Sigmoid colon (tissue), 7 donors: ENCODE results near the gene XBP1. TPM values are rescaled to one million over a fixed set of nuclear protein-coding genes. Genes with fewer than 3 reads are reported as not detected.
"Not testable (repeated sequence)": the region's sequence is repeated elsewhere in the genome, so short reads cannot be mapped to it uniquely, and the experiment has no call there.

Experiments
- DNase-seq: peaks from one replicate; pipeline ENCODE4 v3.0.0-alpha.2; 2019
- H3K27ac ChIP-seq, 4 donors: fragments of 200-600 bp; sonication (generic); one replicate each; pipeline ENCODE4 v1.5.1; 2016 to 2019; ENCODE audit warnings: mild to moderate bottlenecking in 1 of 4
- H3K27me3 ChIP-seq, 3 donors: fragments of 200-600 bp; sonication (generic); one replicate each; pipeline ENCODE4 v1.5.1; 2019; ENCODE audit warnings: mild to moderate bottlenecking in 1 of 3
- H3K36me3 ChIP-seq, 4 donors: fragments of 200-600 bp; sonication (generic); one replicate each; pipeline ENCODE4 v1.5.1; 2016 to 2019
- H3K4me1 ChIP-seq, 4 donors: fragments of 200-600 bp; sonication (generic); one replicate each; pipeline ENCODE4 v1.5.1; 2017 to 2019
- H3K4me3 ChIP-seq, 4 donors: fragments of 200-600 bp; sonication (generic); one replicate each; pipeline ENCODE4 v1.5.1; 2017 to 2019; ENCODE audit warnings: mild to moderate bottlenecking in 2 of 4, moderate library complexity in 1 of 4
- H3K9me3 ChIP-seq, 4 donors: fragments of 200-600 bp in 3 of 4; sonication (generic) in 3 of 4; one replicate each; pipeline versions ENCODE4 v1.5.1 to v1.6.1; 2013 to 2019
- EP300 ChIP-seq, 4 donors: sonication (generic); formaldehyde crosslinking; IDR thresholded peaks; one replicate each; pipeline ENCODE4 v1.6.1; 2017; ENCODE audit warnings: antibody characterized with exemption in 4 of 4
- POLR2A ChIP-seq, 2 donors: fragments of 450-650 bp; IDR thresholded peaks; one replicate each; pipeline ENCODE4 v1.6.1; 2016; ENCODE audit warnings: antibody characterized with exemption in 2 of 2, mild to moderate bottlenecking in 2 of 2, moderate library complexity in 2 of 2
- POLR2AphosphoS5 ChIP-seq, 4 donors: sonication (generic); formaldehyde crosslinking; IDR thresholded peaks; one replicate each; pipeline ENCODE4 v1.6.1; 2017; ENCODE audit warnings: antibody characterized with exemption in 4 of 4
- WGBS, 2 donors: extraction: QIAGEN DNeasy Blood & Tissue Kit; methylation state at CpG; one replicate each; pipeline ENCODE4 v1.1.7; 2013; 5-methylcytosine and 5-hydroxymethylcytosine counted together
- intact Hi-C: fragments of 100-400 bp; cut with DNase I; formaldehyde crosslinking; loops from one replicate; pipeline ENCODE4 v1.15.1; 2023
- polyA plus RNA-seq, 3 donors: library from polyadenylated mRNA; stranded (reverse); fragments of 200-250 nt; gene quantifications; one replicate each; pipeline ENCODE4 v1.2.3, GENCODE V29; 2013
- total RNA-seq, 4 donors: library from RNA; depleted of rRNA; stranded (reverse); fragments of >200 nt; gene quantifications; one replicate each; pipeline ENCODE4 v1.1.0, GENCODE V29; 2016
- TF ChIP-seq, protein P1 (sequence below), 4 experiments: fragments of 450-650 bp in 3 of 4; fragments of 200-600 bp in 1 of 4; IDR thresholded peaks; one replicate each; pipeline ENCODE4 v1.5.1; 2016 to 2019; ENCODE audit warnings: antibody characterized with exemption in 4 of 4, mild to moderate bottlenecking in 3 of 4, moderate library complexity in 2 of 4
- donor health status: healthy with polysubstance abuse.
- donor health status: Bipolar disorder and iron deficiency.
- donor health status: healthy.

Gene XBP1
- total and polyA plus RNA-seq, 7 donors, result 76.7 to 134 (median 106) TPM

DNA sequence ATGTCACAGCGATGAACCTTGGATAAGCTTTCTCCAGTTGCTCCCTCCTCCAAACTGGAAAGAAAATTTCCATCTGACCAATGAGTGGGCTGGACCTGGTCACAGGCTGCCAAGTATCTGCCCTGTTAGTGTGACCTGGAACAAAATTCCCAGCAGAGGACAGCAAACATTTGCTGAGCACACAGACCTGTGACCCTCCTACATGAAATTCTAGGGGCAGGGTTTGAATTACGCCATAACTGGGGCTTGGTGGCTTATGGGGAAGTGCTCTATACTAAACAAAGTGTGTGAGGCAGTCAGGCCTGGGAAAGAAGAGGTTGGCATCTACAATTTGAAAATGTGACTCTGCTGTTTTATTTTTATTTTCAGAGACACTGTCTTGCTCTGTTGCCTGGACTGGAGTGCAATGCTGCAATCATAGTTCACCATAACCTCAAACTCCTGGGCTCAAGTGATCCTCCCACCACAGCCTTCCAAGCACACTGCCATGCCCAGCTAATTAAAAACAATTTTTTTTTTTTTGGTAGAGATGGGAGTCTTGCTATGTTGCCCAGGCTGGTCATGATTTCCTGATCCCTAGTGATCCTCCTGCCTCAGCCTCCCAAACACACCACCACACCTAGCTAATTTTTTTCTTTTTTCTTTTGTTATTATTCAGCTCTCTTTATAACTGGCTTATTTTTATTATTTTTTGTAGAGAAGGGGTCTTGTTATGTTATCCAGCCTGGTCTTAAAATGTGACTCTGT, 13.6 kb upstream of the XBP1 start:
- intact Hi-C loops, result no loop called here
- no peak overlapping the region for H3K4me3 ChIP-seq
- H3K4me1 ChIP-seq, result peaks cover 0 to 22% (median 9%) of the 10 kb centered on the region in 4 donors
- H3K27me3 ChIP-seq, result no peaks in the 10 kb centered on the region
- H3K27ac ChIP-seq, result peak overlapping the region; percentile 11 to 45 (median 36)
- TF ChIP-seq EP300 (IDR thresholded peaks at IDR 0.05) (no peak), POLR2AphosphoS5 (IDR thresholded peaks at IDR 0.05) (peak in 1 of 4 donors; percentile 27)
- no peaks in the 10 kb centered on the region for H3K9me3 ChIP-seq
- no peaks in the 10 kb centered on the region for H3K36me3 ChIP-seq
- 45 to 67% methylated on average over 2 of the region's 2 CpGs for WGBS, 2 donors
- DNase-seq, result peak; percentile 68

DNA sequence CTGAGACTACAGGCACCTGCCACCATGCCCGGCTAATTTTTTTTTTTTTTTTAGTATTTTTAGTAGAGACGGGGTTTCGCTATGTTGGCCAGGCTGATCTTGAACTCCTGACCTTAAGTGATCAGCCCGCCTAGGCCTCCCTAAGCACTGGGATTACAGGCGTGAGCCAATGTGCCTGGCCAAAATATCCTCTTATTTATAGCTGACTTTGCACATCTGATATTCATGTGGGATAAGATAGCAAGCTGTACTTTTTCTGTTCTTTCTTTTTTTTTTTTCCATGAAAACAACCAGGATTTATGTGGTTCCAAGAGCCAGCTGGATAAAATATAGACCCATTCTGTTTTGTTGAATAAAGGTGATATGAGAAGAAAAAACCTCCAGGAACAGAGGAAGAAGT, 12.1 kb upstream of the XBP1 start:
- H3K27me3 ChIP-seq, result no peaks in the 10 kb centered on the region
- WGBS, 2 donors, result 59 to 82% methylated on average over 5 of the region's 5 CpGs
- H3K36me3 ChIP-seq, result no peaks in the 10 kb centered on the region
- H3K4me1 ChIP-seq, result peaks cover 0 to 15% (median 4%) of the 10 kb centered on the region in 4 donors
- no peaks in the 10 kb centered on the region for H3K9me3 ChIP-seq
- peak overlapping the region in 3 of 4 donors; percentile 45 to 53 (median 46) for H3K27ac ChIP-seq
- DNase-seq, result no peak
- TF ChIP-seq POLR2A (IDR thresholded peaks at IDR 0.05) (no peak), POLR2AphosphoS5 (IDR thresholded peaks at IDR 0.05) (no peak), EP300 (IDR thresholded peaks at IDR 0.05) (no peak)
- TF ChIP-seq, protein P1, sequence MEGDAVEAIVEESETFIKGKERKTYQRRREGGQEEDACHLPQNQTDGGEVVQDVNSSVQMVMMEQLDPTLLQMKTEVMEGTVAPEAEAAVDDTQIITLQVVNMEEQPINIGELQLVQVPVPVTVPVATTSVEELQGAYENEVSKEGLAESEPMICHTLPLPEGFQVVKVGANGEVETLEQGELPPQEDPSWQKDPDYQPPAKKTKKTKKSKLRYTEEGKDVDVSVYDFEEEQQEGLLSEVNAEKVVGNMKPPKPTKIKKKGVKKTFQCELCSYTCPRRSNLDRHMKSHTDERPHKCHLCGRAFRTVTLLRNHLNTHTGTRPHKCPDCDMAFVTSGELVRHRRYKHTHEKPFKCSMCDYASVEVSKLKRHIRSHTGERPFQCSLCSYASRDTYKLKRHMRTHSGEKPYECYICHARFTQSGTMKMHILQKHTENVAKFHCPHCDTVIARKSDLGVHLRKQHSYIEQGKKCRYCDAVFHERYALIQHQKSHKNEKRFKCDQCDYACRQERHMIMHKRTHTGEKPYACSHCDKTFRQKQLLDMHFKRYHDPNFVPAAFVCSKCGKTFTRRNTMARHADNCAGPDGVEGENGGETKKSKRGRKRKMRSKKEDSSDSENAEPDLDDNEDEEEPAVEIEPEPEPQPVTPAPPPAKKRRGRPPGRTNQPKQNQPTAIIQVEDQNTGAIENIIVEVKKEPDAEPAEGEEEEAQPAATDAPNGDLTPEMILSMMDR (IDR thresholded peaks at IDR 0.05), result no peak
- no peak overlapping the region for H3K4me3 ChIP-seq
- intact Hi-C loops, result no loop called here

DNA sequence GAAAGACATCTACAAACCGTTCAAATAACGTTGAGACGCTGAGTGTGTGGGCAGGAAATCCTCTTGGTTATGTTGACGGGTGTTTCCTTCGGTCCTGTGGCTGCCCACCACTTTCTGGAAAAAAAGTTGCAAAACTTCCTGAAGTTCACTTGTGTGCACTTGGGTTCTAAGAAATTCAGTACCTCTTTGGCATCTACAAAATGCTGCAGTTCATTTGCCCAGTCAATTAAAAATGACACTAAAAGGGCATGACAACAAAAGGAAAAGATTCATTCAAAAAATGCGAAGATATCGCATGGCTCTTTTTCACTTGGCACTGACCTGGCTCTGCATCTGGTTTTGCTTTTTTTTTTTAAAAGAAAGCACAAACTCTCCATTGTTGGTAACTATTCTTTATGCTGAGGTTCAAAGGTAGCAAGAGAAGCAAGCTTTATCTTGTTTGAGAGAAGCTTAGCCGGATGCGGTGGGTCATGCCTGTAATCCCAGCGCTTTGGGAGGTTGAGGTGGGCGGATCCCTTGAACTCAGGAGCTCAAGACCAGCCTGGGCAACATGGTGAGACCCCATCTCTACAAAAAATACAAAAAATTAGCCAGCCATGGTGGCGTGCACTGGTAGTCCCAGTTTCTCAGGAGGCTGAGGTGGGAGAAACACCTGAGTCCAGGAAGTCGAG, 10.6 kb upstream of the XBP1 start:
- no peaks in the 10 kb centered on the region for H3K27me3 ChIP-seq
- peak overlapping the region in 3 of 4 donors; percentile 27 to 53 (median 37) for H3K27ac ChIP-seq
- TF ChIP-seq, protein P1 (IDR thresholded peaks at IDR 0.05), result no peak
- peak in 1 of 4 donors; percentile 23 for TF ChIP-seq POLR2AphosphoS5 (IDR thresholded peaks at IDR 0.05)
- no peak for TF ChIP-seq POLR2A (IDR thresholded peaks at IDR 0.05)
- TF ChIP-seq EP300 (IDR thresholded peaks at IDR 0.05), result no peak
- no peak for DNase-seq
- 44 to 83% methylated on average over 13 of the region's 13 CpGs for WGBS, 2 donors
- H3K4me3 ChIP-seq, result no peak overlapping the region
- H3K4me1 ChIP-seq, result peaks cover 0 to 15% (median 4%) of the 10 kb centered on the region in 4 donors
- intact Hi-C loops, result no loop called here
- no peaks in the 10 kb centered on the region for H3K9me3 ChIP-seq
- no peaks in the 10 kb centered on the region for H3K36me3 ChIP-seq

DNA sequence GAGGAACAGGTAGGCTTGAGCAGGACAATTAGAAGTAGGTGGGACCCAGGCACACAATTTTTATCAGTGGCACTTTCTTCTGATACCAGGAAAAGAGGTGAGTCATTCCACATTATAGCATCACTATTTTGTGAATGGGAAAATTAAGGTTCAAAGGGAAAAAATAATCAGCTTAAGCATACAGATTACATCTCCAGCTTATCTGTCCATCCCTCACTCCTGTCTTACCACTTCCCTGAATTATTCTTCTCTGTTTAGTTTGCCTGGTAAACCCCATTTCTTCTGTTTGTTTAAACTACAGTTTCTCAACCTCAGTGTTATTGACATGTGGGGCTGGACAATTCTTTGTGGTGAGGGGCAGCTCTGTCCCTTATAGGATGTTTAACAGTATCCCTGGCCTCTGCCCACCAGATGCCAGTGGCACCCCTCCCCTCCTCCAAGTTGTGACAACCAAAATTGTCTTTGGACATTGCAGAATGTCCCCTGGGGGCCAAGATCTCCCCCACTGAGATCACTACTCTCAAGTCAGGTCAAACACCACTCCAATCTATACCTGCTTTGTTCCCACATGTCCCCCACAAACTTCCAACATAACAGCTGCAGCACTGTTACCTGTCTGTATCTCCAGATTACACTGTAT, 8.5 kb upstream of the XBP1 start:
- peaks cover 0 to 4% (median 0%) of the 10 kb centered on the region in 4 donors for H3K36me3 ChIP-seq
- intact Hi-C loops, result no loop called here
- peaks cover 0 to 9% (median 4%) of the 10 kb centered on the region in 4 donors for H3K4me1 ChIP-seq
- H3K27ac ChIP-seq, result no peak overlapping the region
- no peak overlapping the region for H3K4me3 ChIP-seq
- TF ChIP-seq POLR2A (IDR thresholded peaks at IDR 0.05) (no peak), POLR2AphosphoS5 (IDR thresholded peaks at IDR 0.05) (no peak), EP300 (IDR thresholded peaks at IDR 0.05) (no peak)
- TF ChIP-seq, protein P1 (IDR thresholded peaks at IDR 0.05), result no peak
- no peaks in the 10 kb centered on the region for H3K9me3 ChIP-seq
- H3K27me3 ChIP-seq, result no peaks in the 10 kb centered on the region
- no peak for DNase-seq

DNA sequence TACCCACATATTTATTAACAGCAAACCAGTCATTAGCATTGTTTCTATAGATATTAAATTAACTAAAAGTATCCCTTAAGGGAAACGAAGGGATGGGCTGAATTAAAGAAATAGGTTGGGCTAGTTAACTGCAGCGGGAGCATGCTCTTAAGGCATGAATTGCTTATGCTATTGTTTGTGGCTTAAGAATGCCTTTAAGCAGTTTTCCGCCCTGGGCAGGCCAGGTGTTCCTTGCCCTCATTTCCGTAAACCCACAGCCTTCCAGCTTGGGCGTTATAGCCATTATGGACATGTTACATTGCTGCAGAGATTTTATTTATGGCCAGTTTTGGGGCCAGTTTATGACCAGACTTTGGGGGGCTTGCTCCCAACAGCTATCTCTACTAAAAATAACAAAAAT, 5.1 kb upstream of the XBP1 start:
- H3K4me1 ChIP-seq, result peaks cover 0 to 20% (median 18%) of the 10 kb centered on the region in 4 donors
- 87 to 90% methylated on average over 5 of the region's 5 CpGs for WGBS, 2 donors
- H3K27ac ChIP-seq, result not testable (repeated sequence)

More for the DNA sequence above, 5.1 kb upstream of the XBP1 start:
- intact Hi-C loops, H3K36me3 ChIP-seq, DNase-seq, H3K9me3 ChIP-seq, H3K4me3 ChIP-seq, H3K27me3 ChIP-seq: not testable (repeated sequence)
